Stimulated activated naive CD4-positive, alpha-beta T cell (primary cell): ENCODE results near the gene RCBTB2.
A peak's percentile ranks its signal among the peaks of the same experiment; 100 is the strongest.

ENCODE experiments used
- DNase-seq, 6 experiments: peaks; one replicate each; lab custom pipeline; 2025; lab: John Stamatoyannopoulos, UW

The RCBTB2 gene

DNA sequence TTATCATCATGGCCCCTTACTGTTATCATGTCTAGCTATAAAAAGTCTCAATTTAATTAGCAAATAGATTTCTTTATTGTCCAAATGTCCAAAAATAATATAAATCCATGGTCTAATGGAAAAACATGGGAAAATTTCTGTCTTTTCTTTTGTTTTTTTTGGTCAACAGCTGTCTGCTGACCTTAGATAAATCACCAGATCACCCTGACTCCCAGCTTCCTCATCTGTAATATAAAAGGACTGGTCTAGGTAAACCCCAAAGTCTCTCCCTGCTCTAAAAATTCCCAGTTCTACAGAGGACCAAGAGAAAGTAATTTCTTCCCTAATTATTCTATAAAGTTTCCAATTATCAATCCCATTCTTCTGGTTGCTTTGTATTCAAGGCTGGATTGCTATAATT is 30.7 kb upstream of the RCBTB2 start:
- no peak for DNase-seq

DNA sequence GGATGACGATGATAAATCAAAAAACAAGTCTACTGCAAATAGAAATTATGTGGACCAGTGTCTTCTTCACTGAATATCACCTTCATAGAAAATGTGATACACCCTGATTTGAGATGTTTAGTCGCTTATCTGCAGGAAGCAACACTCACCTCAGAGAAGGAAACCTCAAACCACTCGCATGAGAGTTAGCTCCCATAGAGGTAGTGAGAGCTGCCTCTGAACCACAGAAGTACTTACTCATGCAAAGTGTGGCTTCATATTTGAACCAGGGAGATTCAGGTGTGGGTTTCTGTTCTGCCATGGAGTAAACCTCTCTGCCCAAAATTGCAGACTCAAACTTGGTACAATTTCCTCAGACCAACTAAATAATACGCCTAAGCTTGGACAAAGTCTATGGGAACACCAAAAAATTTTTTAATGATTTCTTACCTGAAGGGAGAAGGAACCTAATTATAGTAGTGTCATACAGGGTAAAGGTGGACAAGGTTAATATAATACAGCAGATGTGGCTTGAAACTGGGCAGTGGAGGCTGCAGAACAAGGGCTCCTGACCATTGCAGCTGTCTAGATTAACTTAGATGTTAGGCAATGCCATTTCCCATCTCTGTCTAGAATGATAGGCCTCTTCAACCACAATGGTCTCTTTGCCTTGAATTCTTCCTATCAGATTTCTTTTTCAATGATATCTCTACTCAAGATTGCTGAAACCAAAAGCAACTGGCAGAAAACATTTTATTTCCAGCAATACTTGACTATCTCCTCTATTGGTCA is 29.6 kb upstream of the RCBTB2 start:
- peak; percentile 3 to 80 (median 55) for DNase-seq

DNA sequence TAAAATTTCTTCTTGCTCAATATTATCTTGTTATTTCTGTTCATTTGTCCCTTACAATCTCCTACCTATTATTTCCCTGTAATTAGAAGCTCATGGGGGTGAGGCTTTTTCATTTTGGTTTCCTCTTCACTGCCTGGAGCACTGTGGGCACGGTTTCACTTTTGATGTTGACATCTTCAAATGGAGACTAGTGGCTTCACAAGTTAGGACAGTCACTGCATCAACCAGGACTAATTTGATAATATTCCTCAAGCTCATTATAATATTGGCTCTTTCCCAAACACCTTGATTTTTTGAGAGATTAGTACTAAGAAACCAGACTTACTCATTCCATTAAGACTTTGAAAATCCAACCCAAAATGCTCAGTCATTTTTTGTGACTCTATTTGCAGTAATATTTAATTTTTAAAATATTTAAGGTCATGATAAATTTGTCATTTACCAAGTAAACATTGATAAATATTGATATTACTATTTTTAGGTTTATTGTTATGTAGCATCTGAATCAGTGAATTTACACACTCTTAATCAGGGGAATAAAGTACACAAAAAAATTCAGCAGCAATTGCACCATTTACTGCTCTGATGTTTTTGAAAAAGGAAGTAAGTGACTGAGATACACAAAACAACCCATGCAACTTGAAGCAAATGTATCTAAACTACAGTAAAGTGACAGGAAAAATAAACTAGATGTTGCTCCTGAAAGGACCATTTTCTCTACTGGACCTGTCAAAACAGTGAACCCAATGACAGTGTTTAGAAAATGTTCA is 28.8 kb upstream of the RCBTB2 start:
- DNase-seq = no peak

DNA sequence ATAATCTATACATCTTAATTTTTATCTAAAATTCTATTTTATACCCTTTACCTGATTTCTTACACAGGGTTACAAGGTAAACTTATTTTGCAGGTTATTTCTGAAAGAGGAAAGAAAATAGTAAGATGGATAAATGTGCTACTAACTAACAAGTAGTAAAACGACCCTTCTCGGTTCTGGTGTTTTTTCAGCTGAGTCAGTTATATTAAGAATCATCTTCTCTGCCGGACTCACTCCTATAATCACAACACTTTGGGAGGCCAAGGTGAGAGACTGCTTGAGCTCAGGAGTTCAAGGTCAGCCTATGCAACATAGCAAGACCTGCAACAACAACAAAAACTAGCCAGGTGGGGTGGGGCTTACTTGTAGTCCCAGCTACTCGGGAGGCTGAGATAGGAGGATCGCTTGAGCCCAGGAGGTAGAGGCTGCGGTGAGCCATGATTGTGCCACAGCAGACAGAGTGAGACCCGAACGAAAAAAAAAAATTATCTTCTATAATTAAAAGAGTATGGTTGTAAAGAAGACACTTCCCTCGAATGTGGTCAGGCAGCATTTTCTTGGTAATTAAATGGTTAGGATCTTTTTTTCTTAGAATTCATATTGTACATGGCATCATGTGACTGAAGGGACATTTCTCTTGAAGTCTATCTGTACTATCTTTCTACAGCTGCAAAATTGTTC is 27.9 kb upstream of the RCBTB2 start:
- no peak for DNase-seq

DNA sequence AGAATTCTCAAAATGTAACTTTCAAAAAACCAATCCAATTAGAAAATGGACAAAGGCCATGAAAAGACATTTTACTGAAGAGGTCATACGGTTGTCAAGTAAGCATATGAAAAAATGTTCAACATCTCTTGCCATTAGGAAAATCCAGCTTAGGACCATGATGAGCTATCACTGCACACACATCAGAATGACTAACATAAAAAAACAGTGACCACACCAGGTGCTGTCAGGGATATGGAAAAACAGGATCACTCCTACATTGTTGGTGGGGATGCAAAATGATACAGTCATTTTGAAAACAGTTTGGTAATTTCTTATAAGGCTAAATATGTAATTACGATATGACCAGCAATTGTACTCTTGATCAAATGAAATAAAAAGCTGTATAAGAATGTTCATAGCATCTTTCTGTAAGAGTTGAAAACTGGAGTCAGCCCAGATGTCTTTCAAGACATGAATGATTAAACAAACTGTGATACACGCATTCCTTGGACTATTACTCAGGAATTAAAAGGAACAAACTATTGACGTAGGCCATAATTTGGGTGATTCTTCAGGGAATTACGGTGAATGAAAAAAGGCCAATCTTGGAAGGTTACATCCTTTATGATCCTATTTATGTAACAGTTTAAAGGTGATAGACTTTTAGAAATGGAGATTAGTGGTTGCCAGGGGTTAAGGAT is 26.9 kb upstream of the RCBTB2 start:
- DNase-seq = no peak

DNA sequence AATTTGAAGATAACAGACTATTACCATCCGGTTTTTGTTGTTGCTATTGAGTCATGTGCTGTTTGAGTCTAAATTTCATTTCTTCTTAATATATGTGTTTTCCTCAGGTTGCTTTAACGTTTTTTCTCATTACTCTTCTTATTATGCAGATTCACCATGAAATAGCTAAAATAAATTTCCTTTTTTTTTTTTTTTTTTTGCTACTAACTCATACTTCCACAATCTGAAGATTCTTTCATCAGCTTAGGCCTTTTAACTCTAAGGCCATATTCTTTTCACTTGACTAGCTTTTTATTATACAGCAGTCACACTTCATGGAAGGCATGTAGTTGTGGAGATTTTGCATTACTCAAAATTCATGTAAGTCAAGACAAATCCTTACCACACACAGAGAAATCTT is 23.9 kb upstream of the RCBTB2 start:
- no peak for DNase-seq

DNA sequence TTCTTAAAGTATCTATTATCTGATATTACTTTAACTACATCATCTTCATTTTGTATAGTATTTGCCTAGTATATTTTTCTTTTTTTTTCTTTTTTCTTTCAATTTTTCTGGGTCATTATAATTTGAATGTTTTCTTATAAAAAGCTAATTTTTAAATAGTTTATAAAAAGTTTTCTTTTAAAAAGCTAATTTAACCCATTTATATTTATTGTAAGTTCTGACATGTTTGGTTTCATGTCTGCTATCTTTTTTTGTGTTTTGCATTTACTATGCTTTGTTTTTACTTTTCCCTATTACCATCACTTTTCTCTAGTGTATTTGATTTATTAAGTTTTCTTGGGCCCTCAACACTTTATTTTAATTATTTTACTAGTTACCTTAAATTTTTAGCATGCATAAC is 22.6 kb upstream of the RCBTB2 start:
- DNase-seq = no peak

DNA sequence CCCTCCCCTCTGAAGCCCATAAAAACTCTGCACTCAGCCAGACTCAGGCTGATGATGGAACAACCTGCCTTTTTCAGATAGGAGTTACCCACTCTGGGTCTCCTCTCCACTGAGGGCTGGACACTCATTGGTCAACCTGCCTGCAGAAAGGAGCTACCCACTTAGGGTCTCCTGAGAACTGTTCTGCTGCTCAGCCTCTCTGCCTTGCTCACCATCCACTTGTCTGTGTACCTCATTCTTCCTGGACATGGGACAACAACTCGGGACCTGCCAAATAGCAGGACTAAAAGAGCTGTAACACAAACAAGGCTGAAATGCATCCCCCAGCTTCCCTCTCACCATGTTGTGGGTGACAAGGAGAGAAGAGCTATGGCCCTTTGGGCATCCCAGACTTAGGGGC is 18.4 kb upstream of the RCBTB2 start:
- no peak for DNase-seq

DNA sequence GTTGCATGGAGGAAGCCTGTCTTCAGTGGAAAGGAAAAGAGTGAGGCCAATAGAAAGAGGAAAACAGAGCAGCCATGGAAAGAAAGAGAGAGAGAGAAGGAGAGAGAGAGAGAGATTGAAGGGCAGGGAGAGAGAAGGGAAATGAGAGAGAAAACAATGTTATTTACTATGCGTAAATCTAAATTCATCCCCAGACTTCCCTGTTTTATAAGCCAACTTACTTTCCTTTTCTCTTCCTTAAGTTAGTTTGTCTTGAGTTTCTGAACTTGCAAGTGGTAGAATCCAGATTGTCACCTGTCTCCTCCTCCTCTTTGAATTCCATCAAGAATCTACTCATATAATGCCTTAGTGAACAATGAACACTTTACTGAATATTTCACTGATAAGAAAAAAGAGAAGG is 16.8 kb upstream of the RCBTB2 start:
- DNase-seq = no peak

DNA sequence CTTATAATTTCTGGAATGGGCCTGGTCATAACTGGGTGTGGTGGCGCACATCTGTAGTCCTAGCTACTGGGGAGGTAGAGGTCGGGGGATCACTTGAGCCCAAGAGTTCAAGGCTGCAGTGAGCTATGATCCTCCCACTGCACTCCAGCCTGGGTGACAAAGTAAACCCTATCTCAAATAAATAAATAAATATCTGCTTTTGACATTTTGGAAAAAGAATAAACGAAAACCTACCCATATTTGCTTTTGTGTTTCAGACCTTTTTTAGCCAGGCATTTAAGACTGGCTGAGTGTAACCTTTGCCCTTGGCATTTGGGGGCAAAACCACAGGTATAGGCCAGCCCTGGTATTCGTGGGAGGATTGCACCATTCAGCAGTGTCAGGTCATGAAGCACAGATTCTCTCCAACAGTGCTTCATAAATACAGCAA is 14.8 kb upstream of the RCBTB2 start:
- DNase-seq = no peak

DNA sequence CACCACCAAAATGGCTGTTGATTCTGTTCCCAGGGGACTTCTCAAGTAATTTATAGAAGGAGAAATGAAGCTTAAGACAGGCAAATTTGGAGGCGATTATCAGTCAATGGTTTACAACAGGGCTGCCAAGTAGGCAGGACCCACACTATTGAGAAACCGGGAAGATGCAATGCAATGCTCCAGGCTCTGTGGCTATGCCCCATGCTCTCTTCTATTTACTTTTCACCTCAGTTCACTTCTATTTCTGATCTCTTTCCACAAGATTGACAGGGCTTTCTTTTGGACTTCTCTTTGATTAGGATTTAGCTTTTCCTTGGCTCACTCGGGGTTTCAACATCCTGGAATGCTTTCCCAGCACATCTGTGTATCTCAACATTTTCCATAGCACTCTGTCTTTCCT is 12.7 kb upstream of the RCBTB2 start:
- DNase-seq = no peak

DNA sequence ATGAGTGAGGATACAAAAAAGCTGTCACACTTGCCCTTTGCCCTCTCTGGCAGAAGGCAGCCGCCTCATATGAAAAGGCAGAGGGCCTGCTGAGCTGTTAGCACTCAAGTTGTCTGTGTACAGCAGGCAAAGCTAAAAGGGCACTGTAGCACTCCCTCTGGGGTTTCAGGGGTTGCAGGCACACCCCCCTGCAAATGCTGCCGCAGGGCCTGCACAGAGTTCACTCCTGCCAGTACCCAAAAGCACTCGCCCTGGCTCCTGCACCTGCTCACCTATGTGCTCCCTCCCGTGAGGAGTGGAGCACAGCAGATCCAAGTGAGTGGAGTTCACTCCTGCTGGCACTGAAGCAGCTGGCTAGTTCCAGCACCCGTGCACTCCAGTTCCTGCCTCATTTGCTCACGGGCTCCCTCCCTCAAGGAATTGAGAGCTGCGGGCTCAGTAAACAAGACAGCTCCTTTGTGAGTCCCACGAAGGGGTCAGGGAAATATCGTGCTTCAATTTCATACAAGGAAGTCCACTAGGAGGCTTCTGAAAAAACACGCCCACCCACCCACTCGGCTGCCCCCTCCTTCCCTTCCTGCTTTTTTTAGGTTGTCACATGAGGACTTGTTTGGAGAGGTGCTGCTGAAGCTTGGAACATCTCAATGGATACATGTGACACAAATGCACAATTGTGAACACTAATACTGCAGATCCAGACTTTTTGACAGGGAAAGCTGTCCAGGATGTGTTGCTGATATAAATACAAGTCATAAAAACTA is 9.9 kb upstream of the RCBTB2 start:
- DNase-seq = no peak

DNA sequence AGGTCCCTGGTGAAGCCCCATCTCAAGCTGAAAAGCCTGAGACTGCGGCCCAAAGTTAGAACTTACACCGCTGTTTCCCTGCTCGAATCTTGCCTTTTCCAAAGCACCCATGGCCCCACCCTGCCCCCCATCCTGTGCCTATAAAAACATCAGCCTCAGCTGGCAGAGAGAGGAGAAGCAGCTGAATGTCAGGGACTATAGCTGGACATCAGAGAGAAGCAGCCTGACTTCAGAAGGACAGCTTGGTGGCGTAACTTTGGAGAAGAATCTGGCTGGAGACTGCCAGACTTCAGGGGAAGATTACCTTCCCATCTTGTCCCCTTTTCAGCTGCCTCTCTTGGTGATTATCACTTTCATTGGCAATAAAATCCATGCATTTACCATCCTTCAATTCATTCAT is 9.3 kb upstream of the RCBTB2 start:
- DNase-seq = no peak

DNA sequence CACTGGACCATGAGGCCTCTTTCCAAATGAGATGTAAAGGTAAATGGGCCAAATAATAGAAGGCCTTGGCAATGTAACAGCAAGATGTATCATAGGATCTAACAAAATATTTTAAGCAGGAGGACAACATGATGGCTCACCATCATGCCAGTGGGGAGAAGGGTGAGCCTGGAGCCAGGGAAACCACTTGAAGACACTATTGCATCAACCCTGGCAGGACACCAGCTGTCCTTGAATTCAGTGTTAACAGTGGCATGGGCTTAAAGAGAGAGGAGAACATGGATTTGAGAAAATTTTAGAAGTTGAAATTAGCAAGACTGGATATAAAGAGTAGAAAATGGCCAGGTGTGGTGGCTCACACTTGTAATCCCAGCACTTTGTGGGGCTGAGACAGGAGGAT is 6.7 kb upstream of the RCBTB2 start:
- DNase-seq = no peak

DNA sequence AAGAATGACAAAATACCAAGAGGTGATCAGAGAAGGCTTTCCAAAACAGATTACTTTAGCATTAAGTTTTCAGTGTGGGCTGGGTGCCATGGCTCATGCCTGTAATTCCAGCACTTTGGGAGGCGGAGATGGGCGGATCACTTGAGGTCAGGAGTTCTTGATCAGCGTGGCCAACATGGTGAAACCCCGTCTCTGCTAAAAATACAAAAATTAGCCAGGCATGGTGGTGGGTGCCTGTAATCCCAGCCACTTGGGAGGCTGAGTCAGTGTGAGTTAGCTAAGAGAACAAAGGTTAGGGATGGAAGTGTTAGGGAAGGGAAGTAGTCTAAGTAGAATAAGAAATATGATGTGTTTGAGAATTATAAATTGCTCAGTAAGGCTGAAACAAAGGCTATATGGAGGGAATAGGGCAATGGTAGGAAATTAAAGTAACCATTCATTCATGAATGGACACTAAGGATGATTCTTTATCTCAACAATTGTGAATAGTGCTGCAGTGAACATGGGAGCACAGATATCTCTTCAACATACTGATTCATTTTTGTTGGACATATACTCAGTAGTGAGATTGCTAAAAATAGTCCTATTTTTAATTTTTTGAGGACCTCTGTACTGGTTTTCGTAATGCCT is 3.9 kb upstream of the RCBTB2 start:
- DNase-seq = no peak

DNA sequence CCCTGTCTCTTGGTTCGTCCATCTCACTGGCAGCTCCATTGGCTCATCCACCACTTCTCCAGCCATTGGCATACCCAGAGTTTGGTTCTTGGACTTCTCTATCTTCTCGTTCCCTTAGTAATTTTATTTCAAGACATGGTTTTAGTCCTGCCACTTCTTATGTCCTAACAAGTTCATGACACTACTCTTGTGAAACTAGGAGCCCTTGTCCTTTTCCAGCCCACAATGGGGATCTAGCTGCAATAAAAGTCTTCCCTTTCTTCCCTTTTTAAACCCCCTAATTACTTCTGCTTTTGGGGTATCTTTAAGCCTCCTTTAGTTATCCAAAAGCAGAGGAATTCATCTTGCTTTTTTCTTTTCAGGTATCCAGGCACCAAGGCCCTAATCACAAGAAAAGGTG is 2.9 kb upstream of the RCBTB2 start:
- no peak for DNase-seq

DNA sequence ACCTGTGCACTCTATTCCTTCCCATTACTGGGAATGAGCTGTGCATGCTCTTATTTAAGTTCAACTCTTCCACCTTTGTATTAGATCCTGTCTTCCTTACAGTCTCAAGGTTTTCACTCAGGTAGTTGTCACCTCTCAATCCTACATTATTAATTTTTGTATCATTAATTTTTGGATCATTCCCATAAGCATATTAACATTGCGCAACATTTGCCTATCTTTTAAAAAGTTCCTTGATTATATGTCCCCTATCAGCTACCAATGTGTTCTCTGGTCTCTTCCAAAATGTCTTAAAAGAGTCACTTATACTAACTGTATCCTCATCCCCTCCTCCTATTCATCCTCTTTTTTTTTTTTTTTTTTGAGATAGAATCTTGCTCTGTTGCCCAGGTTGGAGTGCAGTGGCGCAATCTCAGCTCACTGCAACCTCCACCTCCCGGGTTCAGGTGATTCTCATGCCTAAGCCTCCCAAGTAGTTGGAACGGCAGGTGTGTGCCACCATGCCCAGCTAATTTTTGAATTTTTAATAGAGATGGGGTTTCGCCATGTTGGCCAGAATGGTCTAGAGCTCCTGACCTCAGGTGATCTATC is 2.1 kb upstream of the RCBTB2 start:
- DNase-seq = no peak

DNA sequence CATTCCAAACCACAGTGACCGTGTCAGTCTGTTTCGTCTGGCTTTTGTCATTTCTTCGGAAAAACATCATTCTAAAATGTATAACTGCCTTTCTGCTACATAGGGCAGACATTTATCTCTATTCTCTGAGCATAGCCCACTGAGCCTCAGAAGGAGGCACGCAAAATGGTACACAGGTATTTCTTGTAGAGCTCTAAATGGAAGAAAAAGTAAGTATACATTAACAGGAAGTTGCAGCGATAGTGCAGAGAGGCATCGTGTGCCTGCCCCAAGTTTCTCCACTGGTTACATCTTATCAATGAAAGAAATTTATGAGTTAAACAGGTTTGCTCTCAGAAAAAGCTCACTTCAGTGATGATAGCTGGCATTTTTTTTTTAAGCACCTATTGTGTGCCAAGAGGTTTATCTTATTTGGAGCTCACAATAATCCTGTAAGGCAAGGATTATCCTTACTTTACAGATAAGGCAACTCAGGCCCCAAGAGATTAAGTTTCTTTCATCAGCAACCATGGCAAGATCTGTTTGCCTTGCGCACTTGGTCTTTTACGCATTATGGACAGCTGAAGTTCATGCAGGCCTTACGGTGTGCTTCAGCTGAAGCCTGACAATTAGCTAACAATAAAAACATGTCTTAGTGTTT is 1.2 kb upstream of the RCBTB2 start:
- no peak for DNase-seq

DNA sequence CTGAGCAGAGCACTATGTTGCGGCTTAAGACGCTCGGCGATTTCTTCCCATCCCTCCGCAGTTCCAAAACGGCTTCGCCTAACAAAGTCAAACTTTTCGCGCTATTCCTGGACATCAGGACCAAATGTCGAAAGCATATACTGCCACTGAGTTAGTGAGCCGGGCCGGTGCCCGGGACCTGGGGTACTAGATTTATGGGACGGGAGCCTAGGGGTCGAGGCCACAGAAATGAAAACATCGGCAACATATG is 699 bp downstream of the RCBTB2 start:
- DNase-seq = no peak

DNA sequence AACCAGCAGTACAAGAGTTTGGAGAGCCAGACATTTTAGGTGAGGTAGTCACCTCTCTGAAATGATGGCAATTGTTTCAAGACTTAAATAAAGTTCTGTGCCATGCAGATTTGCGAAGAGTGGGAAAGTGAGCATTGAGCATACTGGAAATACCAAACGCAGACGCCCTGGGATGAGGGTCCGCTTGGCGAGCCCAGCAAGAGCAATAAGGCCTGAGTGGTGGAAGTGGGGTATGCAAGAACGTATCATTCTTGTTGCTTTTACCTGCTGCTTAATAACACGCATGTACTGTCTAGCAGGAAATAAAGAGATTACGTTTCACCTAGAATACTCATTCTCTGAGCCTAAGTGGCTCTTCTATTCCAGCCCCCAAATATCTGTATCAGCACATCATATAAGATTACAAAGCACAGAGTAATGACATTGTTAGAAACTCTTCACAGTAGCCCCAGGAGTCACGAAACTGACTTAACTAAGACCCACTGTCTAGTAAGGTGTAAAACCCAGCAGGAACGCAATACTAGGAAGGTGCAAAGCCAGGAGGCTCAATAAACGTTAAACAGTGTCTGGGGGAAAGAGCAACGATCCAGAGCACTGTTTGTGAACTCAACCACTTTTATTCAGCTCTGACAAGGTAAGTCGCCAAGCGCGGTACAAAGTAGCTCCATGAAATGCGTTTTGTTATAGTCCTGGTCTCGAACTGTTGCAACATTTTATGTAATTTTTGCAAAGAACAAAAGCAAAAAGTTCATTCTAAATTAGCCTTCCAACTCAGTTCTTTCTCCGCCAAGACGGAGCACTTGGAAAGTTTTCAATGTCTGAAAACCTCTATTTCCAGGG is 1.2 kb downstream of the RCBTB2 start:
- DNase-seq = peak in 4 of 6 experiments; percentile 26 to 78 (median 44)
